HCT116 (cell line): ENCODE results near the gene TMEM106C. TPM values are rescaled to one million over a fixed set of nuclear protein-coding genes. Genes with fewer than 3 reads are reported as not detected.

ENCODE experiments used
- ATAC-seq: fragments of 200-7000 bp; cut with Tn5 transposase; 2 replicates; pipeline ENCODE4 v1.9.1; 2020; ENCODE audit warnings: mild to moderate bottlenecking, moderate library complexity
- BruUV-seq: library from RNA; stranded (reverse); fragments of 400-500 nt; replicated peaks from 2 replicates; lab custom pipeline; 2021; lab: Mats Ljungman, UMichigan
- CTCF ChIA-PET: fragments of 300-600 bp; sonication (Branson Sonifier 250); formaldehyde crosslinking; loops from one replicate; lab custom pipeline; 2021; ENCODE audit warnings: antibody characterized with exemption; lab: Charles Lee
- POLR2A ChIA-PET: fragments of 300-600, 350-600 bp; sonication (Branson Sonifier 250); formaldehyde crosslinking; loops from one replicate; lab custom pipeline; 2021; ENCODE audit warnings: antibody characterized with exemption; lab: Charles Lee
- RAD21 ChIA-PET, 2 experiments: fragments of 300-600 bp; sonication (Branson Sonifier 250); formaldehyde crosslinking; loops; one replicate each; lab custom pipeline; 2023; ENCODE audit warnings: low total read pairs in 2 of 2; ENCODE audit not compliant: uncharacterized antibody in 2 of 2, unreplicated experiment in 2 of 2, low non-redundant PET in 1 of 2; lab: Charles Lee
- DNase-seq: peaks from one replicate; pipeline ENCODE4 v3.0.0-alpha.2; 2010; ENCODE audit warnings: low read depth, low spot score
- H2AFZ ChIP-seq: fragments of 200-600 bp; shearing (Covaris generic), sonication (generic); 2 replicates; pipeline ENCODE4 v1.6.1; 2017; ENCODE audit warnings: low read depth, mixed run types, mixed read lengths, antibody characterized with exemption, low read length; ENCODE audit not compliant: poor library complexity, severe bottlenecking
- H3K27ac ChIP-seq: 2 replicates; pipeline ENCODE4 v1.5.1; 2012; ENCODE audit warnings: low read depth, low read length
- H3K27me3 ChIP-seq: fragments of 200-600 bp; sonication (generic); 2 replicates; pipeline ENCODE4 v1.6.1; 2016; ENCODE audit warnings: mixed run types, low read length, mixed read lengths; ENCODE audit not compliant: insufficient read depth
- H3K36me3 ChIP-seq, 2 experiments: fragments of 200-500 bp in 1 of 2; fragments of 200-600 bp in 1 of 2; sonication (Bioruptor generic) in 1 of 2; sonication (generic) in 1 of 2; 2 replicates each; pipeline versions ENCODE4 v1.5.1 to v1.6.1; 2014 to 2016; ENCODE audit warnings: low read length in 2 of 2, inconsistent platforms in 1 of 2, mixed read lengths in 1 of 2, mixed run types in 1 of 2; ENCODE audit not compliant: insufficient read depth in 2 of 2, control insufficient read depth in 1 of 2
- H3K4me1 ChIP-seq, 2 experiments: fragments of 200-600 bp in 1 of 2; sonication (generic) in 1 of 2; 2 replicates each; pipeline versions ENCODE4 v1.5.1 to v1.6.1; 2012 to 2017; ENCODE audit warnings: low read length in 2 of 2, inconsistent platforms in 1 of 2, mild to moderate bottlenecking in 1 of 2, mixed read lengths in 1 of 2, mixed run types in 1 of 2, moderate library complexity in 1 of 2; ENCODE audit not compliant: insufficient read depth in 2 of 2, control insufficient read depth in 1 of 2
- H3K4me2 ChIP-seq: fragments of 200-600 bp; sonication (generic); 2 replicates; pipeline ENCODE4 v1.6.1; 2017; ENCODE audit warnings: mixed run types, low read length, mixed read lengths
- H3K4me3 ChIP-seq, 2 experiments: fragments of 200-600 bp in 1 of 2; sonication (generic) in 1 of 2; replicated peaks in 1 of 2; 2 replicates each; pipeline ENCODE4 v1.5.1; 2011 to 2016; ENCODE audit warnings: low read length in 2 of 2, control low read depth in 1 of 2, low read depth in 1 of 2, mild to moderate bottlenecking in 1 of 2, mixed read lengths in 1 of 2, mixed run types in 1 of 2
- H3K79me2 ChIP-seq: fragments of 200-600 bp; sonication (generic); 2 replicates; pipeline ENCODE4 v1.6.1; 2017; ENCODE audit warnings: mild to moderate bottlenecking, mixed run types, low read length, moderate library complexity, mixed read lengths; ENCODE audit not compliant: insufficient read depth
- H3K9ac ChIP-seq: fragments of 200-600 bp; sonication (generic); 2 replicates; pipeline ENCODE4 v1.6.1; 2016; ENCODE audit warnings: low read length, mixed read lengths
- H3K9me2 ChIP-seq: fragments of 200-600 bp; sonication (generic), shearing (Covaris generic); 2 replicates; pipeline ENCODE4 v1.6.1; 2017; ENCODE audit warnings: mixed run types, mild to moderate bottlenecking, moderate library complexity; ENCODE audit not compliant: insufficient read depth
- H3K9me3 ChIP-seq, 2 experiments: fragments of 200-500 bp in 1 of 2; fragments of 200-600 bp in 1 of 2; sonication (Bioruptor generic) in 1 of 2; sonication (generic) in 1 of 2; 2 replicates each; pipeline ENCODE4 v1.6.1; 2014 to 2017; ENCODE audit warnings: low read length in 2 of 2, mixed read lengths in 2 of 2, inconsistent platforms in 1 of 2, low read depth in 1 of 2, mild to moderate bottlenecking in 1 of 2, mixed run types in 1 of 2, moderate library complexity in 1 of 2; ENCODE audit not compliant: control insufficient read depth in 1 of 2, insufficient read depth in 1 of 2
- H4K20me1 ChIP-seq: fragments of 200-600 bp; sonication (generic), shearing (Covaris generic); 2 replicates; pipeline ENCODE4 v1.6.1; 2017; ENCODE audit warnings: mixed run types, mild to moderate bottlenecking, moderate library complexity; ENCODE audit not compliant: insufficient read depth
- ATF3 ChIP-seq: IDR thresholded peaks from 2 replicates; pipeline ENCODE4 v1.6.1; 2012
- CBX3 ChIP-seq: IDR thresholded peaks from 2 replicates; pipeline ENCODE4 v1.6.1; 2012; ENCODE audit warnings: low read depth
- EGR1 ChIP-seq: IDR thresholded peaks from 2 replicates; pipeline ENCODE4 v1.6.1; 2012; ENCODE audit warnings: low read depth
- ELF1 ChIP-seq: IDR thresholded peaks from 2 replicates; pipeline ENCODE4 v1.6.1; 2012; ENCODE audit warnings: low read depth, borderline replicate concordance
- EZH2 ChIP-seq: fragments of 200-600 bp; sonication (generic); IDR thresholded peaks from 2 replicates; pipeline ENCODE4 v1.6.1; 2017; ENCODE audit warnings: antibody characterized with exemption, mixed run types
- EZH2phosphoT487 ChIP-seq: fragments of 200-600 bp; IDR thresholded peaks from 2 replicates; pipeline ENCODE4 v1.6.1; 2018; ENCODE audit warnings: antibody characterized with exemption, borderline replicate concordance
- FOSL1 ChIP-seq: IDR thresholded peaks from 2 replicates; pipeline ENCODE4 v1.6.1; 2012; ENCODE audit warnings: low read depth
- JUND ChIP-seq: IDR thresholded peaks from 2 replicates; pipeline ENCODE4 v1.6.1; 2012
- MAX ChIP-seq: IDR thresholded peaks from 2 replicates; pipeline ENCODE4 v1.6.1; 2012
- POLR2A ChIP-seq: IDR thresholded peaks from 2 replicates; pipeline ENCODE4 v1.7.0; 2011; ENCODE audit warnings: borderline replicate concordance; ENCODE audit not compliant: insufficient read depth, insufficient read length; ENCODE audit errors: extremely low read depth
- POLR2AphosphoS5 ChIP-seq: IDR thresholded peaks from 2 replicates; pipeline ENCODE4 v1.6.1; 2011; ENCODE audit warnings: mild to moderate bottlenecking, low read depth, low read length, moderate library complexity
- RAD21 ChIP-seq: IDR thresholded peaks from 2 replicates; pipeline ENCODE4 v1.6.1; 2012; ENCODE audit warnings: low read depth, mild to moderate bottlenecking
- REST ChIP-seq: IDR thresholded peaks from 2 replicates; pipeline ENCODE4 v1.6.1; 2012; ENCODE audit warnings: low read depth
- SIN3A ChIP-seq: IDR thresholded peaks from 2 replicates; pipeline ENCODE4 v1.6.1; 2012; ENCODE audit warnings: low read depth
- SRF ChIP-seq: IDR thresholded peaks from 2 replicates; pipeline ENCODE4 v1.6.1; 2012; ENCODE audit warnings: low read depth
- TCF7L2 ChIP-seq: IDR thresholded peaks from 2 replicates; pipeline ENCODE4 v1.7.0; 2011; ENCODE audit warnings: borderline replicate concordance, inconsistent platforms; ENCODE audit not compliant: insufficient read depth, insufficient read length; ENCODE audit errors: extremely low read depth
- YY1 ChIP-seq: IDR thresholded peaks from 2 replicates; pipeline ENCODE4 v1.6.1; 2011; ENCODE audit warnings: low read length, low read depth, moderate library complexity, mild to moderate bottlenecking; ENCODE audit not compliant: insufficient replicate concordance; ENCODE audit errors: extremely low read depth
- ZBTB33 ChIP-seq: IDR thresholded peaks from 2 replicates; pipeline ENCODE4 v1.6.1; 2011; ENCODE audit warnings: mild to moderate bottlenecking, low read length, moderate library complexity; ENCODE audit not compliant: insufficient replicate concordance; ENCODE audit errors: extremely low read depth
- ZNF274 ChIP-seq: fragments of 200-500 bp; sonication (Bioruptor generic); IDR thresholded peaks from 2 replicates; pipeline ENCODE4 v1.6.1; 2014; ENCODE audit warnings: mild to moderate bottlenecking, low read depth, low read length, inconsistent platforms
- intact Hi-C: fragments of 100-400 bp; cut with micrococcal nuclease; formaldehyde crosslinking; loops from 2 replicates; pipeline ENCODE4 v1.10.0; 2022
- total RNA-seq: library from RNA; stranded (reverse); gene quantifications from one replicate; pipeline ENCODE4 v1.2.1, GENCODE V29; 2021; ENCODE audit not compliant: unreplicated experiment
- TF ChIP-seq, protein P1 (sequence below), 3 experiments: fragments of 200-600 bp in 1 of 3; sonication (generic) in 1 of 3; IDR thresholded peaks in 2 of 3; conservative IDR thresholded peaks in 1 of 3; 2 replicates each; pipeline ENCODE4 v1.5.1; 2012 to 2017; ENCODE audit warnings: low read depth in 2 of 3, low read length in 2 of 3, antibody characterized with exemption in 1 of 3, borderline replicate concordance in 1 of 3, control low read depth in 1 of 3, mild to moderate bottlenecking in 1 of 3, mixed read lengths in 1 of 3, mixed run types in 1 of 3, moderate library complexity in 1 of 3; ENCODE audit not compliant: insufficient read depth in 1 of 3

Gene TMEM106C
- total RNA-seq, 1 experiment from 2014 or later: 94.7 TPM

DNA sequence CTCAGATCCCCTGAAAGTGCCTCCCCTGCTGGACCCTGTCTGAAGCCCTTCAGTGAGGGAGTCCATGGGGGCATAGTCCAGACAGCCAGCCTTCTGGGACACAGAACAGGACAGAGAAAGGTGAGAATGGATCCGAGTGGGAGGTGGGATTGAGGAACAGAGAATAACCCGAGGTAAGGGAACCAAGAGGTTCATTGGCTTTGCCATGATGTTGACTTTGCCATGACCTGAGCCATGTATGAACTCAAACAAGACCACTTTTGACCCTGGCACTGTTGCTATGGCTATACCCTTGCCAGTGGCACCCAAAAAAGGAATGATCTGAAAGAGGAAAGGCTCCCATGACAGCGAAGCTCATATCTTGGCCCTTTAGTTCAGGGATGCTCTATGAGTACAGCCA, 36.0 kb upstream of the TMEM106C start:
- ChIA-PET POLR2A (interaction anchor here (1.3 kb wide), 1 partner anchor 22 kb away, joined by 3 read pairs; the partner anchor contains the start of gene VDR), RAD21 (interaction anchor here in 1 of 2 experiments (0.6 kb wide), 1 partner anchor 294 kb away, joined by 4 read pairs; no protein-coding TSS in a partner anchor), CTCF (interaction anchor here (1.3 kb wide), 1 partner anchor 22 kb away, joined by 3 read pairs; no protein-coding TSS in a partner anchor)
- Histone ChIP-seq H3K4me2 (no peak overlapping the region), H3K79me2 (no peaks in the 10 kb centered on the region), H3K4me1 (no peaks in the 10 kb centered on the region), H3K9me3 (no peaks in the 10 kb centered on the region), H4K20me1 (no peaks in the 10 kb centered on the region), H3K9me2 (no peaks in the 10 kb centered on the region), H3K36me3 (no peaks in the 10 kb centered on the region), H3K9ac (no peak overlapping the region), H3K4me3 (no peak overlapping the region), H2AFZ (no peak overlapping the region), H3K27me3 (peaks cover 5% of the 10 kb centered on the region; the same call in 1 of the 2 replicates), H3K27ac (no peak overlapping the region)
- no TSS peak for BruUV-seq
- ATAC-seq (no peak), DNase-seq (no peak)
- intact Hi-C loops: no loop called here
- TF ChIP-seq EZH2phosphoT487: no peak
- TF ChIP-seq, protein P1, sequence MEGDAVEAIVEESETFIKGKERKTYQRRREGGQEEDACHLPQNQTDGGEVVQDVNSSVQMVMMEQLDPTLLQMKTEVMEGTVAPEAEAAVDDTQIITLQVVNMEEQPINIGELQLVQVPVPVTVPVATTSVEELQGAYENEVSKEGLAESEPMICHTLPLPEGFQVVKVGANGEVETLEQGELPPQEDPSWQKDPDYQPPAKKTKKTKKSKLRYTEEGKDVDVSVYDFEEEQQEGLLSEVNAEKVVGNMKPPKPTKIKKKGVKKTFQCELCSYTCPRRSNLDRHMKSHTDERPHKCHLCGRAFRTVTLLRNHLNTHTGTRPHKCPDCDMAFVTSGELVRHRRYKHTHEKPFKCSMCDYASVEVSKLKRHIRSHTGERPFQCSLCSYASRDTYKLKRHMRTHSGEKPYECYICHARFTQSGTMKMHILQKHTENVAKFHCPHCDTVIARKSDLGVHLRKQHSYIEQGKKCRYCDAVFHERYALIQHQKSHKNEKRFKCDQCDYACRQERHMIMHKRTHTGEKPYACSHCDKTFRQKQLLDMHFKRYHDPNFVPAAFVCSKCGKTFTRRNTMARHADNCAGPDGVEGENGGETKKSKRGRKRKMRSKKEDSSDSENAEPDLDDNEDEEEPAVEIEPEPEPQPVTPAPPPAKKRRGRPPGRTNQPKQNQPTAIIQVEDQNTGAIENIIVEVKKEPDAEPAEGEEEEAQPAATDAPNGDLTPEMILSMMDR (IDR thresholded peaks at IDR 0.05 in 2 of 3, conservative IDR thresholded peaks at IDR 0.05 in 1 of 3; ENCODE audit: borderline replicate concordance in 1 of 3, insufficient read depth in 1 of 3, low read depth in 2 of 3, low read length in 2 of 3): no peak
- TF ChIP-seq MAX: no peak
- no peak for TF ChIP-seq POLR2A
- no peak for TF ChIP-seq EGR1
- TF ChIP-seq ZBTB33: no peak
- no peak for TF ChIP-seq REST
- TF ChIP-seq POLR2AphosphoS5: no peak
- no peak for TF ChIP-seq RAD21
- no peak for TF ChIP-seq SRF
- no peak for TF ChIP-seq TCF7L2
- TF ChIP-seq ATF3: no peak
- no peak for TF ChIP-seq EZH2
- TF ChIP-seq ELF1: no peak
- TF ChIP-seq ZNF274: no peak
- no peak for TF ChIP-seq JUND
- TF ChIP-seq CBX3: no peak
- no peak for TF ChIP-seq FOSL1
- TF ChIP-seq SIN3A: no peak
- no peak for TF ChIP-seq YY1
